ENCODE measurements around the gene CDADC1.

Gene CDADC1

DNA sequence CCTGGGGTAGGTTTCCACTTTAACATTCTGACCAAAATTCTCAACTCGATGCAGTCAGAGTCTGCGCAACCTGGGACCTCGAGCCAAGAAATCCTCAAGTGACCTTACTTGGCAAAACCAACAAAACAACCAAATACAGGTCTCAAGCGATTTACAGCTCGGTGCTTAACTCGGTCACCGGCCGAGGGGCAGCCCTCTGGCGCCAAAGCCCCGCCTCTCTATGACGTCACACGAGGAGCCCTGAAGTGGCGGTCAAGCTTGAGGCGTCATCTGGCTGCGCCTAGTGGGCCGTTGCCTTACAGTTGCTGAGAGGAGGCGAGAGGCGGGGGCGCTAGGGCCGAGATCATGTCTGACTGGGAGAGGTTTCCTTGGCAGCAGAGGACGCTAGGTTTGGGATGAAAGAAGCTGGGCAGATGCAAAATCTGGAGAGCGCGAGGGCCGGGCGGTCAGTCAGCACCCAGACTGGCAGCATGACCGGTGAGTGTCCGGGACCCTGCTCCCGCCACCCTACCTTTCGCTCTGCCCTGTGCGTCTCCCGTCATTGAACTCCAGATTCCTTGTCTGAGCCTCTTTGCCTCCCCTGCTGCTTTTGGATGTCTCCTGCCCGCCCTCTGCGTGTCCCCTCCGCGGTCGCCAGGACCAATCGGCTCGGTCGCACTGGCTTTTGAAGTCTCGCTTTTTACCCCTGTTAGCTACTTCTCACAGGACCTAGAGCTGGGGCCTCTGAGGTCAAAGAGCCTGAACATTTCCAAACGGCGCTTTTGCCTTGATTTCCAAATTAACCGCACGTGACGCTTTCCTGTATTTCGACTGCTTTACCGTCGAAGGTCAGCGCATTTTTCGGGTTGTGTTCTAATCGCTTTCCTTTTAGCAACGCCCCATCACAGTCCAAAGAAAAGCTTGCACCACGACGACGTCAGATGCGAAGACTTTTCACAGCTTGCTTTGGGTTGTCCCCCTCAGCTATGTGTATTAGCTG, at the start of gene CDADC1:
Gene CDADC1, plus strand, starts transcription at position 283 of the 979 bp plus-strand sequence. Its CDS starts 113 bp downstream, at position 396.
- DNase-seq (ENCODE audit: low spot score), result peak; percentile 97

- DNase-seq (ENCODE audit: low spot score), result no peak
Measured at GRCh38 chr13:49206641-49207040, 41.1 kb upstream of the CDADC1 start.

DNA sequence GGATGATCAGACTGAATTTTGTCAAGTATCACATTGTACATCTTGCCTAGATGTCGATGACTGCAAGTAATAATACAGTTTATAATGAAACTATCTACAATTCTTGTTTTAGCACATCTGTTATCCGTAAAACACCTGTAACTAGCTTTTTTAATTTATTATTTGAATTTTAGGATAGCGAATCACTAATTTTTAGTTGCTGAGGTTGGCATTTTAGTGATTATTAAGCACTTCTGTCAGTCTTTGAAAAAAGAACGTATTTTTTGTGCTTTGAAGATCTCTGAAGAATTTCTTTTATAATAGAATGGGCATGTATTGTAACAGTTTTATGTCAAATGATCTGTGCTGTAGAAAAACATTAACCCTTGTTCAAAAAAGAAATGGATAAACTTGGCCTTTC, 39.1 kb upstream of the CDADC1 start:
- no peak for DNase-seq (ENCODE audit: low spot score)

DNA sequence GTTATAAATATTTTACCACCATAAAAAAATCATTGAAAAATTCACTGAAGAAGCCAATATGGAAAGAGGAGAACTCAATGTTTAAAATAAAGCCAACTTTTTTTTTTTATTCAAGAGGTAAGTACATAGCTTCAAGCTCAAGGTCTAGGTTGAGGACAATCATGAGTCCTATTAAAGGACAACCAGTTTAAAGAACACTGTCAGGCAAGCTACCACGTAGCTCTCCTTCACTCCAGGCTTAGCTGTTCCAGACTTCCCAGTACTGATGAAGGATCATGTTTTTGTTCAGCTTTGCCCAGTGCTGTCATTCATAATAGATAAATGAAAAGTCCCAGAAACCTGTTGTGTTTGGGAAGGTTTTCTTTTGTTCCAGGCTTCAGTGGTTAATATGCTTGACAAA, 37.6 kb upstream of the CDADC1 start:
- no peak for DNase-seq (ENCODE audit: low spot score)

DNA sequence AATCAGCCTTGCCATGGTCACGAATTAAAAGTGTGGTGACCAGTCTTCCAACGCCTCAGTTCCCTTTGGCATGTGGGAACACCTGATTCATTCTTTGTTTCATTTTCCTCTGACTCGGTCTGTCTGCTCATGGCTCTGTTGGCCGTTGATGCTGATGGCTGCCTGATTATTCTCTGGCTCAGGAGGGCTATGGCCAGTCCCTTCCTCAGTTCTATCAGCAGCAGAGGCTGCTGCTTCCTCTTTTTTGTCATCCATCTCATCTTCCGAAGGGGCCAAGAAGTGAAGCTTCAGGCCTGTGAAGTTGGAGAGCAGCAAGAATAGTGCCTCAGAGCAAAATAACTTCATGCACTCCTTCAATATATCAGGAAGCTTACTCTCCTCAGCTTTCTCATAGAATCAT, 37.1 kb upstream of the CDADC1 start:
- DNase-seq (ENCODE audit: low spot score), result no peak

DNA sequence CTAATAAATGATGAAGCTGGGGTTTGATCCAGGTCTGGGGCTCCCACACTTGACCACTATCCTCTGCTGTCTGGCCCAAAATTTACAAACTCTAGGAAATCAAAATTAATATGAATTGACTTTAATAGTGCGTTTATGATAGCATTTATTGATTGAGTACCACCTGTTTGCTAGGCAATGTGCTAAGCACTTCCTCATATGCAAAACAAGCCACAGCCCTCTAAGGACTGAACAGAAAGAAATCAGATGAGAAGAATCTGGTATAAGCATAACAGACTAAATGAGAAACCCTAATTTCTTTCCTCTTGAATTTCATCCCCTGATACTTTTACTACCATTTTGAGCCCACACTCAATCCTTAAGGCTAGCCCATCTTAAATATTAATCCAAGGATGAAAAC, 34.2 kb upstream of the CDADC1 start:
- DNase-seq (ENCODE audit: low spot score), result no peak

DNA sequence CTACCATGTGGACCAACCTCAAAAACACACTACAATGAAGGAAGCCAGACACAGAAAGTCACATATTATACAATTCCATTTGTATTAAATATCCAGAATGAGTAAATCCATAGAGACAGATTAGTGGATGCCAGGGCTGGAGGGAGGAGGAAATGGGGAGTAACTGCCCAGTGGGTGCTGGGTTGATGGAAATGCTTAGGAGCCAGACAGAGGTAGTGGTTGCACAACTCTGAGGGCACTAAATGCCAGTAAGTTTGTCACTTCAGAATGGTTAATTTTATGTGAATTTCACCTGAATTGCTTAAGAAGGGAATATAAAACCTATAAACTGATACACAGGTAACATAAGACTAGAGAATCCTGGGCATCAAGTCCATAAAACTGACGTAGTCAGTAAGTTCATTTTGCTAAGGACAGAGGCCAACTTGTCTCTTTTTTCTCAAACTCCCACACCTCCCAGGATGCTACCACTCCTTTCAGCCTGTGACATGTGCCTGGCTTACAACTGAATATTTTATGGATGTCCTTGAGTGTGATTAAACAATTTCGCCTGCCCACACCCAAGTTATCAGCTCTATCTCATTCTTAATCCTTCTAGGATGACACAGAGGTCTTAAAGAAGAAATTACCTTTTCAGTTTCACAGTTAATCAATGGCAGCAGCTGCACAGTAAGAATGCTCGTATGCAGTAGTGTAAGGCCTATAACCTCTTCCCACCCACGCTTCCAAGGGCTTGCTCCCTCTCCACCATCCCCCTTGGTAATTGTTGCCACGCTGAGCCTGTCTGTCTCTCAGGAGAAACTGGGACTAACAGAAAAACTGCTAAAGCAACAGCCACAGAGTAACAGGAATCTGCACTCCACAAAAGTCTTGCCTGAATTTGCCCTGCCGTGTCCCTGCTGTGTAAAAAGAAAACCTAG, 33.5 kb upstream of the CDADC1 start:
- DNase-seq (ENCODE audit: low spot score), result no peak

DNA sequence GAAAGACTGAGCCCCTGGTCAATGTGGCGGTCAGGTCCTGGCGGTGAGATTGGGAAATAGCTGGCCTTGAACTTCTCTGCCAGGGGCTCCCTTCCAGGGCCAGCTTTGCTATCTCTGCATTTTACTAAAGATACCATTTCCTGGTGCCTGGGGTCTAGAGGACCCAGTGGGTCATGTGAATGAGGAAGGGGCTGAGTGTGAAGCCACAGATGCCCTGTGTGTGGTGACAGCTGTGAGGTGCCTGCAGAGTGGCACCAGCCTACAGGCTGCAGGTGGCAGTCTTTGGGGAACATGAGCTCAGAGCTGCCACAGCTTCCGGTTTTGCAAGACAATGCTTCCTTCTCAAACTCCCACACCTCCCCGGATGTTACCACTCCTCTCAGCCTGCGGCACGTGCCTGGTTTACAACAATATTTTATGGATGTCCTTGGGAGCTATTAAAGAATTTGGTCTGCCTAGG, 32.8 kb upstream of the CDADC1 start:
- DNase-seq (ENCODE audit: low spot score), result no peak

GRCh38 chr13:49216334-49216733, 31.4 kb upstream of the CDADC1 start:
- DNase-seq (ENCODE audit: low spot score), result no peak

- DNase-seq (ENCODE audit: low spot score), result no peak
Measured at GRCh38 chr13:49217962-49218492, 29.7 kb upstream of the CDADC1 start.

GRCh38 chr13:49218493-49219051, 29.2 kb upstream of the CDADC1 start:
- peak; percentile 21 for DNase-seq (ENCODE audit: low spot score)

DNA sequence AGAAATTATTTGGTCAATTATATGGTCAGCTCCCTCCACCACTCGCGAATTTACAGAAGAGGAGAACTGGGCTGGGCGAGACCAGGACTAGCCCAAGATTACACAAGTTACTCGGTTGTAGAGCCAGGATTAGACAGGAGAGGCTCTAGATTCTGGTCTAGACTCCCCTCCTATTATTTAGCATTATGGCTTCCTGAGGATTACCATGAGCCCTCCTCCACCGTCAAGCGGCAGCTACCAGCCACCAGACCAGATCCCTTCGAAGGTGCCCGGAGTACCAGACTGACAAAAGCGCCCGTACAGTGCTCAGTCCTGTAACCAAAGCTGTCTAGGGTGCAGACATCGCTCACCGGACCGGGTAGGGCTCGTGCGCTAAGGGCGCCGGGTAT, 28.1 kb upstream of the CDADC1 start:
- peak; percentile 18 for DNase-seq (ENCODE audit: low spot score)

DNA sequence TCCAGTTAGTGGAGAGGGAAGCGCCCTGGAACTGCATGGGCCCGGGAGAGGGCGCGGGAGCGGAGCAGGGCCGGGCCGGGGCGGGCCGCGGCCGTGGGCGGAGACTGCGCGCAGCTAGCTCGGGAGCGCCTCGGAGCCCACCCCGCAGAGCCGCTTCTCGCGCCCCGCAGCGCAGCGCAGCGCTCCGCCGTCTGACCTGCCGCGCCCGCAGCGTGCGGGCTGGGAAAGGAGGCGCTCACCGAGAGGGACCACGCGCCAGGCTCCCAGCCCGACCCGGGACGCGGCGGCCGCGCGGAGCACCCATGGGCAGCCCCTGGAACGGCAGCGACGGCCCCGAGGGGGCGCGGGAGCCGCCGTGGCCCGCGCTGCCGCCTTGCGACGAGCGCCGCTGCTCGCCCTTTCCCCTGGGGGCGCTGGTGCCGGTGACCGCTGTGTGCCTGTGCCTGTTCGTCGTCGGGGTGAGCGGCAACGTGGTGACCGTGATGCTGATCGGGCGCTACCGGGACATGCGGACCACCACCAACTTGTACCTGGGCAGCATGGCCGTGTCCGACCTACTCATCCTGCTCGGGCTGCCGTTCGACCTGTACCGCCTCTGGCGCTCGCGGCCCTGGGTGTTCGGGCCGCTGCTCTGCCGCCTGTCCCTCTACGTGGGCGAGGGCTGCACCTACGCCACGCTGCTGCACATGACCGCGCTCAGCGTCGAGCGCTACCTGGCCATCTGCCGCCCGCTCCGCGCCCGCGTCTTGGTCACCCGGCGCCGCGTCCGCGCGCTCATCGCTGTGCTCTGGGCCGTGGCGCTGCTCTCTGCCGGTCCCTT, 27.5 kb upstream of the CDADC1 start, which contains the start of gene MLNR:
Gene MLNR, plus strand, starts transcription at position 303 of the 820 bp plus-strand sequence. Its CDS starts 0 bp downstream, at position 303.
- peak; percentile 69 for DNase-seq (ENCODE audit: low spot score)

GRCh38 chr13:49220856-49221589, 26.7 kb upstream of the CDADC1 start:
- DNase-seq (ENCODE audit: low spot score), result peak; percentile 30

GRCh38 chr13:49221590-49221965, 26.1 kb upstream of the CDADC1 start:
- no peak for DNase-seq (ENCODE audit: low spot score)

DNA sequence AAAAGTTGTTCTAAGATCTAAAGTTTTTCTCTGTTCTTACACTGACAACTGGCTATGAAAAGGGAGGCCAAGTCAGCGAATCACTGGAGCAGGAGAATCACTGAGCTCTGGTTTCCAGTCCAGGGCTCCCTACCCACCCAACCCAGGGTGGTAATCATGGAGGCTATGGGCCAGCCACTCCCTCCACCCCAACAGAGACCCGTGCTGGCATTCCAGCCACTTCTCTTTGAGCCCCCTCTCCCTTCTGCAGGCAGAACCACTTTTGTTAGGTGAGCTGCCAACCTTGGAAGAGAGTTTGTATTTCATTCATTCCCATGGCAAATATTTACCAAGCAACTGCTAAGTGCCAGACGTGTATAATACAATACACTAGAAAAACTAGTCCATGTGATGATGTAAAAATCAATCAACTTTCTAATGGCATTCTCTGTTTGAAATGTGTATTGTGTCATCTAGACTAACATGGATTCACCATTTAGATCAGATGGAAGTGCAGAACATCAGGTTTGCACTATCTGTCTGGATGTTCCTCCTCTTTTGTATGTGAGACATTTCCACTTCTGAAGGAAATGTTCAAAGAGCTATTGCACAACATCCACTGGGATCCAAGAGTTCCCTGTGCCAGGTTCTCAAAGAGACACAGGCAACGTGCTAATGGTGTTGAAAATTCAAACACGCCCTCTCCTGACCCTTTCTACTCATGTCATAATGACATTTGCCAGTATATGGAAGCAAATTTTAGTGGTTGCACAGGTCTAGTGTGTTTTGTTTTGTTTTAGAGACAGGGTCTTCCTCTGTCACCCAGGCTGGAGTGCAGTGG, 22.3 kb upstream of the CDADC1 start:
- DNase-seq (ENCODE audit: low spot score), result no peak

- no peak for DNase-seq (ENCODE audit: low spot score)
Measured at GRCh38 chr13:49226613-49227012, 21.1 kb upstream of the CDADC1 start.

- DNase-seq (ENCODE audit: low spot score), result no peak
Measured at GRCh38 chr13:49234741-49235140, 13.0 kb upstream of the CDADC1 start.

- no peak for DNase-seq (ENCODE audit: low spot score)
Measured at GRCh38 chr13:49235856-49236431, 11.8 kb upstream of the CDADC1 start.

Data from GM03348 (cell line).